GM12865 (cell line): ENCODE results near the gene LEFTY1.

Experiments
- DNase-seq: peaks from one replicate; pipeline ENCODE4 v3.0.0; 2010; ENCODE audit warnings: low read depth
- H3K4me3 ChIP-seq: 2 replicates; pipeline ENCODE4 v1.5.1; 2011; ENCODE audit warnings: mild to moderate bottlenecking, low read depth, low read length, control low read depth
- TF ChIP-seq, protein P1 (sequence below): IDR thresholded peaks from 2 replicates; pipeline ENCODE4 v1.5.1; 2011; ENCODE audit warnings: low read length, control low read depth, low read depth, inconsistent platforms; ENCODE audit not compliant: insufficient read depth; ENCODE audit errors: missing control alignments

Gene LEFTY1

DNA sequence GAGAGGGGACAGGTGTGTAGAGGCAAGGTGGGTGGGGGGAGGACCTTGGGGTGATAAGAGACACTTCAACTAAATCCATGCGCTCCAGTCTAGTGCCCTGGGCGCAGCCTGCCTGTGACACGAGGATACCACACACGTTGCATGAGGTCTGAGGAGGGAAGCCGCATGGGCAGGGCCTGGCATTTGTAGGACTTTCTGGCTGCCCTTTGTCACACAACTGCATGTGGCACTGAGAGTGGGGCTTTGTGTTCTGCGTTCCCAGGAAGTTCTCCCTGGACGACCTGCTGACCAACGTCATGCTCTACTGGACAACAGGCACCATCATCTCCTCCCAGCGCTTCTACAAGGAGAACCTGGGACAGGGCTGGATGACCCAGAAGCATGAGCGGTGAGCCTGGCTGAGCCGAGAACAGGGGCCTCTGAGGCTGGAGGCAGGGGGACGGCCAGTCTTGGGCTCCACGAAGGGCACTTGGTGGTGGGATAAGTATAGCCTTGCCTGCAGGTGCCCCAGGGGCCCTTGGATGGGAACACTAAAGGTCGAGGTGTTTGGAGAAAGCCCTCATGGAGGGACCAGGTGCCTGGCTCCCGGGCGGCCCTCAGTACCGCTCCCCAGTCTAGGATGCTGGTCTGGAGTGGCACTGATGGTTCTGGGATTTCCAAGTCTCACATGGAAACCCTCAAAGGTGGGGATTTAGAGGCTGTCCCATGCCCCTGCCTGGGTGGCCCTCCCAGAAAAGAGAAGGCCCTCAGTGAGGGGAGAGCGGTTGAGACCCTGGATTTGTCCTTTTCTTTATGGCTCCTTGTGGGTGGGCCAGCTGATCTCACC is 44.5 kb downstream of the LEFTY1 start:
- TF ChIP-seq, protein P1, sequence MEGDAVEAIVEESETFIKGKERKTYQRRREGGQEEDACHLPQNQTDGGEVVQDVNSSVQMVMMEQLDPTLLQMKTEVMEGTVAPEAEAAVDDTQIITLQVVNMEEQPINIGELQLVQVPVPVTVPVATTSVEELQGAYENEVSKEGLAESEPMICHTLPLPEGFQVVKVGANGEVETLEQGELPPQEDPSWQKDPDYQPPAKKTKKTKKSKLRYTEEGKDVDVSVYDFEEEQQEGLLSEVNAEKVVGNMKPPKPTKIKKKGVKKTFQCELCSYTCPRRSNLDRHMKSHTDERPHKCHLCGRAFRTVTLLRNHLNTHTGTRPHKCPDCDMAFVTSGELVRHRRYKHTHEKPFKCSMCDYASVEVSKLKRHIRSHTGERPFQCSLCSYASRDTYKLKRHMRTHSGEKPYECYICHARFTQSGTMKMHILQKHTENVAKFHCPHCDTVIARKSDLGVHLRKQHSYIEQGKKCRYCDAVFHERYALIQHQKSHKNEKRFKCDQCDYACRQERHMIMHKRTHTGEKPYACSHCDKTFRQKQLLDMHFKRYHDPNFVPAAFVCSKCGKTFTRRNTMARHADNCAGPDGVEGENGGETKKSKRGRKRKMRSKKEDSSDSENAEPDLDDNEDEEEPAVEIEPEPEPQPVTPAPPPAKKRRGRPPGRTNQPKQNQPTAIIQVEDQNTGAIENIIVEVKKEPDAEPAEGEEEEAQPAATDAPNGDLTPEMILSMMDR, result no peak
- no peak overlapping the region for H3K4me3 ChIP-seq
- no peak for DNase-seq

DNA sequence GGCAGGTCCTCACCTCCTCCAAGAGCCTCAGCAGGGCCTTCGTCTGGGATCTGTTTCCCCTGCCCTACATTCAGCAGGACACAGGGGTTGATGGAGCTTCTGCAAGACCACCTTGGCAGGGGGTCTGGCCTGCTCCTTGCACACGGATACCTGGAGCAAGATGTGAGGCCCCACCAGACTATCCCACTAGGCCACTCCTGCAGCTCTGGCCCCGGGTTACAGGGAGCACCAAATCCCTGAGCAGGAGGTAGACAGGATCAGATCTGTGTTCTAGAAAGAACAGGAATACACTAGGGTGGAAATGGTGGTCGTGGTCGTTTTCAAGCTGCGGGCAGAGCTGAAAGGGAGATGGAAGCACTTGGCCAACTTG is 45.5 kb downstream of the LEFTY1 start:
- no peak for DNase-seq
- no peak overlapping the region for H3K4me3 ChIP-seq
- TF ChIP-seq, protein P1, result no peak

DNA sequence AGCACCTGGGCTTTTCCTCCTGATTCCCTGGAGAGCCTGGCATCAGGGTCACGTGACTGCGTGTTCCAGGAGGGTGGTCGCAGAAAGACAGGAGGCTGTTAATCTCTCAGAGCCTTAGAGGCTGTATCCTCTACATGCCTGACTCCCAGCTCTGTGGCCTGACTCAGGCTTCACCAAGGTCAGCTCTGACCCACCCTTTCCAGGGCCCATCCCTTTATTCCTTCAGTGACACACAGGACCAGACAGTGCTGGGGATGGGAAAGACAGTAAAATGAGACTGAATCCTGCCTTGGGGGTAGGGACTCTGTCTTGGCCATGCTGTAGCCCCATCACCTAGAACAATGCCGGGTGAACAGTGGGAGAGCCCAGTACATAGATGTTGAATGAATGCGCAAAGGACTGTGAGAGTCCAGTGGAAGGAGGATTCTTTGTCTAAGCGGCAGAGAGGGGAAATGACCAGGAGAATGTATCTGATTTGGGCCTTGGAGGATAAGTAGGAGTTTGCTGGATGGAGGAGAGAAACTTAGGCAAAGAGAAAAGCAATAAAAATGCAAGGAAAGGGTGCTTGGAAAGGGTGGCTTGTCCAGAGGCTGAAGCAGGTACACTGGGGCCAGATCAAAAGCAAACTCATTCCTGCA is 46.0 kb downstream of the LEFTY1 start:
- no peak overlapping the region for H3K4me3 ChIP-seq
- DNase-seq, result no peak
- TF ChIP-seq, protein P1, result no peak

DNA sequence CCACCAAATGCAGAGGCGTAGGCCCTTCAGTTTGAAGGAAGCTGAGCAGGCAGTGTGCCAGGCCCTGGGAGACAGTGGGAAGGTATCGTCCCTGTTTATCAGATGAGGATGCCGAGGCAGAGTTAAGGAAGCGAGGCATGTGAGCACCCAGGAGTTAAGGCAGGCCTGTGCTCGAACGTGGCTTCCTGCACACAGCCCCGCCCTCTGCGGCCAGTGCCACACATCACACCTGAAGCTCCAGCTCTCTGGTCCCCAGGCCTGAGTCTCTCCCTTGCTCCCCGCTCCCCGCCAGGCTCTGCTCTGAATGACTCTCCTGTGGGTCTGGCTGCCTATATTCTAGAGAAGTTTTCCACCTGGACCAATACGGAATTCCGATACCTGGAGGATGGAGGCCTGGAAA is 46.9 kb downstream of the LEFTY1 start:
- DNase-seq, result no peak
- TF ChIP-seq, protein P1, result no peak
- no peak overlapping the region for H3K4me3 ChIP-seq

DNA sequence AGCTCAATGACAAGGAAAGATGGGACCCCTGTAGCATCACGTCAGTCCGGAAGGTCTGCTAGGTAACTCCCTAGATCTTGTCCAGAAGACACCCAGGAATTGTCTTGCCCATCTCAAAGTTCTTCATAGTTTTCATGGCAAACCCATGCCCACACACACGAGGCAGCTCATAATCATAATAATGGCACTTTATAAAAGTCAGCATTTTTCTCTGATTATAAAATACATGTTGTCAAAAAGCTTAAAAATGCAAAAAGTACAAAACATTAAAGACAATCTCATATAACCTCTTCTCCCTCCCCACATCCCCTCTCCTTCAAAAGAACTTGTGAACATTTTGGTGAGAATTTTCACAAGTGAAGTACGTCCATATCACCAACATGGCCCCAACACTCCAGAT is 48.2 kb downstream of the LEFTY1 start:
- no peak for DNase-seq
- H3K4me3 ChIP-seq, result no peak overlapping the region
- TF ChIP-seq, protein P1, result no peak

DNA sequence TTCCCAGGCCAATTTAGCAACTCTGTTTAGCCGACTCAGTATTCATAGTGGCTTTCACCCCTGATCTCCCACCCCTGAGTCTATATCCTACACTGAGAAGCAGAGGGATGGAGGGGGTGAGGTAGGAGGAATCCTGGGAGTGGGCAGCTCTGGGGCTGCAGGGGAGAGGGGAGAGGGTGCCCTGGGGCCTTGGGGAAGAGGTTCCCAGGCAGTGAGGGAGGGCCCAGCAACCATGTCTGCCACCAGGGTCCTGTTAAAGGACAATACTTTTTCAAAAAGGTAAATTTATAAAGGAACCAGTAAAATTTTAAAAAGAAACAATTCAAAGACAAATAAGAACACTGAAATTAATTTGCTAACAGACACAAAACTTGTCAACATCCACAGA is 48.7 kb downstream of the LEFTY1 start:
- DNase-seq, result no peak
- no peak overlapping the region for H3K4me3 ChIP-seq
- TF ChIP-seq, protein P1, result no peak
